NOMO-1 (cell line): ENCODE data around the gene KARS1.

ENCODE experiments used
- DNase-seq, 2 experiments: peaks; one replicate each; lab custom pipeline; 2025; ENCODE audit not compliant: unreplicated experiment in 2 of 2; lab: John Stamatoyannopoulos, UW

KARS1 gene

GRCh38 chr16:75647492-75648264 is at the start of gene KARS1, which contains the start of gene TERF2IP:
TSS of gene KARS1 (minus strand) at chr16:75647665. CDS start at chr16:75647639, 26 bp downstream.
TSS of gene TERF2IP (plus strand) at chr16:75647773. CDS start at chr16:75647883, 110 bp downstream.
- DNase-seq = peak; percentile 93 to 96

GRCh38 chr16:75695708-75696107 is 48.2 kb upstream of the KARS1 start:
- no peak for DNase-seq

GRCh38 chr16:75687361-75687760 is 39.9 kb upstream of the KARS1 start:
- no peak for DNase-seq

DNA sequence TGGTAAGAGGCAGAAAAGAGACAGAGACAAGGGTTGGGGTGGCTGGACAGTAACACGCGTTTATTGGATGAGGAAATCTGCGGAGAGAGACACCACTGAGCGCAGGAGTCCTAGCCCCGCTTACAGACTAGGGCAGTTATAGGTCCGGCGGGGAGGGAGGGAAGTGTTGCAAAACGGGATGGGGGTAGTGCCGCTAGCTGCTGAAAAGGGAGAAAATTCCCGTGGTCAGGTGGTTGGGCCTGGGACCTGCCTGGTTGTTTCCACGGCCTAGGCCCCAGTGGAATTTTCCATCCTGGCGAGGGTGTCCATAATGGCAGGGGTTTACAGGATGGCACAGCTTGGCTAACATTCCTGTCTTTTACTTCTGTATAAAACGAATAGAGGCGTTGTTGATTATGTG is 34.8 kb upstream of the KARS1 start:
- no peak for DNase-seq

- DNase-seq = no peak
Observed at GRCh38 chr16:75679366-75679765, 31.9 kb upstream of the KARS1 start.

DNA sequence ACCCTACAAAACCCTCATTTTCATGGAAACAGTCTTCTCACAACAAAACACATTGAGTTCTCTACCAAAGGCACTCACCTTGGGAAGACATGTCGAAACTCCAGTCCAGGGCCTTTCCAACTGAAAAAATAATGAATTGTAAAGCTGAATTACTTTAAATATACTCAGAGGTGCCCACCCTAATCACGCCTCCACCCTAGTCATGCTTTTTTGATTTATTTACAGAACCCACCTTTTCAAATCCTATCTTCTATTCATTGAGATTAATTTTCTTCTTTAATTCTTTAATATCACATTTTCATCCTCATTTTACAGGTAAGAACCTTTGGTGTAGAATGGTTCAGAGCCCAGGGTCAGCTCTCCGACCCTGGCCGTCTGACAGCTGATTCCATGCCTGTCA is 29.4 kb upstream of the KARS1 start, which contains the start of gene CPHXL2:
TSS of gene CPHXL2 (minus strand) at position 101 of the 400 bp plus-strand sequence. CDS start at position 91, 10 bp downstream.
- no peak for DNase-seq

- no peak for DNase-seq
Observed at GRCh38 chr16:75667503-75667902, 20.0 kb upstream of the KARS1 start.

DNA sequence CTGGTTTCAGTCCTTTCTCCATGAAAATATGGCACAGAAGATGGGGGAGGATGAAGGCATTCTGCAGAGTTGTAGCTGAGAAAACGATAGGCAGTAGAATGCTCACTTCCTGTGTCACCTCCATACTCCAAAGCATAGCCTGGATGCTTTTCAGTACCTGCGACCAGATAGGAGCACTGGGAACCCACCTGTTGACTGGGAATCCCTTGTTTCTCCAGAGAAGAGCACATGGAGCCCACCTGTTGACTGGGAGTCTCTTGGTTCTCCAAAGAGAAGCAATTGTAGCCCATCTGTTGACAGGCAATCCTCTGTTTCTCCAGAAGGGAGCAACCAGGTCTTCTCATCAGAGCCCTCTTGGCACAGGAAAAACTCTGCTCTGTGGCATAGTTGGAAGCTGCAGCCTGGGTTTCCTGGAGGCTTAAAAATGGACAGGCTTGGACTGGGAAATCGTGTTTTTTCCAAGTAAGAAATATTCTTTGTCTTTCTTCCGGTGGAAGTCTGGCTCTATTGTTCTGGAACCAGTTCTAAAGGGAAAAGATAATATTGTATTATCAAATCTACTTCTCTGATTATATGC is 13.3 kb upstream of the KARS1 start:
- no peak for DNase-seq

- DNase-seq = no peak
Observed at GRCh38 chr16:75660321-75660720, 12.9 kb upstream of the KARS1 start.

DNA sequence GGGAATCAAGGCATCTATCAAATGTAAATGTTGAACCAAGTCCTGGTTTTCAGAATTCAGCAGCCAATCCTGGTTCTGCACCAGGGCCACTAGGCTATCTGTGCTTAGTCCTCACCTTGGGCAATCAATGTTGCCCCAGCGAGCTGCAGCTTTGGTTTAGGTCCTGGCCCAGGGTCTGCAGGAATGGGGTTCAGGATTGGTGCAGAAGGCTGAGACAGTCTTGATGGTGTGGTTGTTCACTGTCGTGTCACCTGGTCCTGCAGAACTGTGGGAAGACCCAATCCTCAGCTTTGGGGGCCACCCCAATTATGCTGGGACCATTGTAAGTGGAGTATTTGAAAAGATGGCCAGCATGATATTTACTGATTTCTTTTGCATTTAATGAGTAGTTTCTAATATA is 10.7 kb upstream of the KARS1 start:
- DNase-seq = no peak

DNA sequence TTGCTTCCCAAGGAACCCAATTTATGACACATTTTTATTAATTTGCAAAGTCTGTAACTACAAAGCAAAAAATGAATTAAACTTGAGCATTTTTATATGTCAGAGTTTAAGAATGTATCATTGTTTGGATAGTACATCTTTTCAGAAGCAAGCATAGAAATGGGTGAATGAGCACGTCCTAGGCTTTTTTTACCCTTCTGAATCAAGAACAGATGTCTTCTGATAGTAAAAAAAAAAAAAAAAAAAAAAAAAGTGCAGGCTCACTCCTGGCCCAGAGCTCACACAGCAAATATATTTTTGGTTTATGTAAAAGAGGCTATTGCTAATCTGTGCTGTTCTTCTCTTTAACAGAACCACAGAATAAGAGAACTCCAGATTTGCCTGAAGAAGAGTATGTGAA is 6.5 kb upstream of the KARS1 start:
- no peak for DNase-seq

GRCh38 chr16:75648265-75649076 is 1.0 kb upstream of the KARS1 start:
- DNase-seq = peak; percentile 72 to 84

DNA sequence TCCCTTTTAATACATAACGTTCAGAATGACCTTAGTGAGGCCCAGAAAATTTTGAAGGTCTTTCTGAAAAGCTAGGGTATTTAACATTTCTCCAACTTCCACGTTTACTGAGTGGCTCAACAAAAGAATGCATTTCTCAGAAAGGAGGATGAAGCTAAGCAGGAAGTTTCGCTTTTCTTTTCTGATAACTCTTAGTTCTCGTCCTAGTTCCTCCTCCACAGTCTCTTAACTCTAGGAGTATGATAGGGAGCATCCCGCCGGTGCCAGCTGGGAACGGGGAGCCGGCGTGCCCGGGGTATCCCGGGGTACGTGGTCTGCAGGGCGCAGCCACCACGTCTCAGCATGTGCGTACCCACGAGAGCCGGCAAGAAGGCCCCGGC is 363 bp downstream of the KARS1 start:
- peak in 1 of 2 experiments; percentile 24 for DNase-seq

GRCh38 chr16:75644240-75645012 is 3.0 kb downstream of the KARS1 start:
- DNase-seq = no peak

DNA sequence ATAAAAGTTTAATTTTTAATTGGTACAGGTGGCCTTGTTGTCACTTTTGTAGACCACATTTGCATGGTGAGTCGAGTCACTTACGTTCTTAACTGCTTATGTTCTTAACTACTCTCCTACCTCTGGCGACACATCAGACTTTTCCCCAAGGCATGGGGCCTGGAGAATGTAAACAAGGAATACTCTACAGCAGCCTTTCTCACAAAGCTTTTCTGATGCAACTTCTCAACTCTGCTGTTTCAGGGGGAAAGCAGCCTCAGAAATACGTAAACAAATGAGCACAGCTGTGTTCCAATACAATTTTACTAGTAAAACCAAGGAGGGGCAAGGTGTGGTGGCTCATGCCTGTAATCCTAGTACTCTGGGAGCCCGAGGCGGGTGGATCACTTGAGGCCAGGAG is 6.9 kb downstream of the KARS1 start:
- DNase-seq = no peak

DNA sequence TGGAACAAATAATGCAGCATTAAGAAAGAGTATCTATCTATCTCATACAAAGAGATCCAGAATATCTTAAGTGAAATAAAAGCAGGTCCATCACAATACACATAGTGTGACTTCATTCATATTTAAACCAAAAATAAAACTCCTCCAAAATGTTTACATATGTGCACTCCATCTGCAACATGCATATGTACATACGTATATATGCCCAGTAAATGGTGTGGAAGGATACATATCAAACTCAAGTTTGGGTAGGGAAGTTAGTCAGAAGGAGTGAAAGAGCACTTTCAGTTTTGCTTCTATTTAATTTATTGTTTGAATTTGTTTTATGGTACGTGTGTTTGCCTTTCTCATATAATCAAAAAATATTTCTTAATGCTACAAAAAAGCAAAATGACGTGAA is 12.4 kb downstream of the KARS1 start:
- no peak for DNase-seq

- DNase-seq = no peak
Observed at GRCh38 chr16:75632857-75633256, 14.6 kb downstream of the KARS1 start.

GRCh38 chr16:75630052-75630451 is 17.4 kb downstream of the KARS1 start:
- DNase-seq = no peak

- DNase-seq = no peak
Observed at GRCh38 chr16:75629132-75629531, 18.3 kb downstream of the KARS1 start.

- no peak for DNase-seq
Observed at GRCh38 chr16:75628351-75628750, 19.1 kb downstream of the KARS1 start.

DNA sequence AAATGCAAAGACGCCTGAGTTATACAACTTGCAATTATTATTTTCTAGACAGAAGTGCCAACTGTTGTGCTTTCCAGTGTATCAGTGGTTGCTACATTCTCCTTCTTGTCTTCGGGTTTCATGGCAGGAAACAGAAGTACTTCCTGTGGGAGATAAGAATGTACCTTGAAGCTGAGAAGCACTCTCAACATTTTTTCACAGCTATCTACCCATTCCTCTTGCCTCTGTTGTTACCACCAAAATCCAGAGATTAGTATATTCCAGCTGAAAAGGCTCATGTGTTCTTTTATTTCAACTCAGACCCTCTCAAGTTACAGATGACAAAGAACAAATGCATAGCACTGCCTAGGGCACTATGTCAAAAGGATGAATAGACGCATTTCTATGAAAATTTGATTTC is 19.6 kb downstream of the KARS1 start:
- no peak for DNase-seq
